ENCODE results near the gene NUDT17.

The NUDT17 gene

DNA sequence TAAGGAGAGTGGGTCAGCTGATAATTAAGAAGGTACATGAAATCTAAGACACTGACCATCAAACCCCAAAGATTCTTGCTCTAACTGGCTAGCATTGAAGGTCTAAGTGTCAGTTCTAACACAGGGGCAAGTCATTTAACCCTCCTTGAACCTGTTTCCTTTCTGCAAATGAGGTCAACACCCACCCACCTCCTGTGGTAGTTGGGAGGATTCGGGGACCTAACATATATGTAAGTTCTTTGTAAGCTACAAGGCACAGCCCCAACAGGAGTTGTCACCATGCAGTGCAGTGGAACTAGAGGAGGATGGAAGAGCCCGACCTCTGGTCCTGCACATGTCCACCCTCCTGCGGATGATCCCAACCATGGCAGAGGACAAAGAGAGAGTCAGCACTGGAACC lies 2.4 kb downstream of the NUDT17 start:
- DNase-seq (ENCODE audit: low read depth in 1 of 2, low spot score in 1 of 2), result no peak

DNA sequence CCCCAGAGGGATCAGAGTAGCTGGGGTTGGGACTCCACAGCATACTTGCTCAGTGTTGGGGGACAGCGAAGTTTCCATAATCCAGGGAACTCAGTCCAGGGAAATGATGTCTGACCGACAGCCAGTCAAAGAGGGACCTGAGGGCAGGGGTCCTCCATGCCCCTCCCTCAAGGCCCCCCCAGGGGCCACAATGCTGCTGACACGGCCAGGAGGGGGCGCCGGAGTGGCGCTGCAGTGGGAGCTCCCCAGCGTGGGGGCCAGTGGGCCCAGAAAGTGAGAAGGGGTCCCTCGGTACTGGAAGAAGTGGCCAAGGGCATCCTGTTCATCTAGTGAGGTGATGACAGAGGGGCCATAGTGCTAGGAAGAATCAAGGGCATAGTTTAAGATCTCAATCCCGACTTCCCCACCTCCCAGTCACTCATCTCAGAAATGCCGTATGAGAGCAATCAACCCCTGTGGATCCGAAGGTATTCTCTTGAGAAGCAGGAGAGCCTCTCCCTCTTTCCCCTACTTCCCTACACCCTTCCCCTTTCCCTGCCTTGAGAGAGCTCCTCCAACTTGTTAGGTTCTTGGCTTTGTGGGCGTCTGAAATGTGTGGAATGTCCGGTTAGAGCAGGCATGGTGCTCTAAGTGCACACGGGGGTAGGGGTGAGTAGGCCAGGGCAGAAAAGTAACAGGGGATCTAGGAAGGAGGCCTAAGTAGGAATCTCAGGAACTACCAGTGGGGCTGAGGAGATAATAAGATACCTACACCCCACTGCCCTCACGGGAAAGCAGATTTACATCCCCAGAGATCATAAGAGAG lies 4.1 kb downstream of the NUDT17 start:
- DNase-seq (ENCODE audit: low read depth in 1 of 2, low spot score in 1 of 2), result no peak

DNA sequence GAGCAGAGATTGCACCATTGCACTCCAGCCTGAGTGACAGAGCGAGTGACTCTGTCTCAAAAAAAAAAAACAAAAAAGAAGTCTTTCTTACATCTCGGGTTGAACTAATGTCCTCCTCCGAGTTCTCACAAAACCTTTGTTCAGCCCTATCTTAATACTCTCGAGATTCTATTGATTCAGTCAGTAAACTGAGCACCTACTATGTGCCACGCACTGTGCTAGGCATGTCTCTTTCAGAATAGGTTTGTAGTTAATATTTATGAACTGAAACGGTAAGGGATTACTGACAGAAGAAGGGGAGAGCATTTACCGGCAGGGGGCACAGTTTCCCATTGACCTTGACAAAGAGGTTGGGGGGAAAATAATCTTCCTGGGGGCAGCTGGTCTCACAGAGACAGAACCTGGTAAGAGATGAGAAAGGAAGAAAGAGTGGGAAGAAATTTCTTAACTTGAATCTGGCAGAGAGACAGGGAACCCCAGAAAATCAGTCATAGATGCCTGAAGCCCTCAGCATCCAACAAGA lies 10.1 kb downstream of the NUDT17 start:
- no peak for DNase-seq (ENCODE audit: low read depth in 1 of 2, low spot score in 1 of 2)

DNA sequence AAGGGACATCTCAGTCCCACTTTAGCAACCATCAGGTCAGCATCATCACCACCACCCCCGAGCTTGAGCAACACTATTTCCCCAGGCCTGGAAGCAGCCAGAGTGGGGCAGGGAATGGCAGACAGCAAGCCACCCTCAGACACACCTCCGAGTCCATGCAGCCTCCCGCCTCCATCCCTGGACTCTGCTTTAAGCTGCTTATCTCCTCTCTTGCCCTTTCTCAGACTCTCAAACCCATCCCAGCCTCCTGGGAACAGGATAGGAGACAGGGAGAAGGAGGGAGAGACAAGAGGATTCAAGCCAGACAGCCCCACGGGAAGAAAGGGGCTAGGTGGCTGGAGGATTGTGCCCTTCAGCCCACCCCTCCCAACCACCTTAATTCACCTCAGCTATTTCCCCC lies 11.7 kb downstream of the NUDT17 start:
- no peak for DNase-seq (ENCODE audit: low read depth in 1 of 2, low spot score in 1 of 2)

DNA sequence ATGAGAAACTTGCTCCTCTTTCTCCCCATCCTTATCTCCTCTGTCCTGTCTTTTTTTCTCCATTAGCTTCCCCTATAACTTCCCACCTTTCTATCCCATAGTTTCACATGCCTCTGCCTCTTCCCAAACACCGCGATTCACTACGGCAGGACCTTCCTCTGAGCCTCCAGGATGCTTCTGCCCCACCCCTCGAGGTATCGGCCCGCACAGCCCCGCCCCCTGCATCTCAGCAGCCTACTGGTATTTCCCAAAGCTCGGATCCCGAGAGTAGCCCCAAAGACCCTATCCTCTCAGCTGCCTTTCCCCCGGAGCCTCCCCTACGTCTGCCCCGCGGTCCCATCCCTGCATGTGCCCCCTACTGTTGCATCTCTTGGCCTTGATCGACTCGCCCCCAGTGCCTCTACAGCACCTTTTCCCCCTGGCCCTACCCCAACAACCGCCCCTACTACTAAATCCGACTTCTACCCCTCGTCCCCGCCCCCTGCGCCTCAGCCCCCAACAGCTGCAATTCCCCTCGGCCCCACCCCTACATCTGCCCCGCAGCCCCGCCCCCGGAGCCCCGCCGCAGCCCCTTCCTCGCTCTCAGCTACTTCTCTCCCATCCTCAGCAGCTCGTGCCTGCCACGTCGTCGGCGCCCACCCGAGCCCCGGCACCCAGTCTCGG lies 12.9 kb downstream of the NUDT17 start:
- DNase-seq (ENCODE audit: low read depth in 1 of 2, low spot score in 1 of 2), result peak in 1 of 2 donors; percentile 56

DNA sequence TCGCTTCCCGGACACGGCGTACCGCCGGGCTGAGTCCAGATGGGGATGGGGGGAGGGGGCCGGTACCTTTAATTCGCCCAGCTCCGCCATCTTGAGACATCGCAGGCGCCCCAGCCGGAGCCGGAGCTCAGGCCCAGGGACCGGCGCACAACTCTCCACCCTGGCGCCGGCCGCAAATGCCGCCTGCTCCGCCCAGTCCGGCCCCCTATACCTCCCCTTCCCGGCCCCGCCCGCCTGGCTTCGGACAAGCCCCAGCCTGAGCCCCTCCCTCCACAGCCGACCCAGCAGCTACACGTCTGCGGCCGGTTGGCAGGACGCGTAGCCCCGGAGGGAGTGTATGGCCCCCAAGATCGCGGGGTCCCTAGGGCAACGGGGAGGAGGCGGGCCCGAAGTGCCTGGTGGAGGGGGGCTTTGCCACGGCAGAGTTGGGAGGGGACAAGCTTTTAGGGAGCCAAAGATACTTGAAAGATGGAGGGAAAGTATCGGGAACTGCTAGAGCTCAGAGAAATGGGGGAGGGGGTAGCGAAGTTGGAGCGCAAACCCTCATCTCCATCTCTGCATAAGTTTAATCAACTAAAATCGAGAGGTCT lies 13.6 kb downstream of the NUDT17 start, which contains the start of gene PIAS3:
TSS of gene PIAS3 (minus strand) at position 181 of the 590 bp plus-strand sequence. CDS start at position 90, 91 bp downstream.
- peak; percentile 62 to 77 for DNase-seq (ENCODE audit: low read depth in 1 of 2, low spot score in 1 of 2)

DNA sequence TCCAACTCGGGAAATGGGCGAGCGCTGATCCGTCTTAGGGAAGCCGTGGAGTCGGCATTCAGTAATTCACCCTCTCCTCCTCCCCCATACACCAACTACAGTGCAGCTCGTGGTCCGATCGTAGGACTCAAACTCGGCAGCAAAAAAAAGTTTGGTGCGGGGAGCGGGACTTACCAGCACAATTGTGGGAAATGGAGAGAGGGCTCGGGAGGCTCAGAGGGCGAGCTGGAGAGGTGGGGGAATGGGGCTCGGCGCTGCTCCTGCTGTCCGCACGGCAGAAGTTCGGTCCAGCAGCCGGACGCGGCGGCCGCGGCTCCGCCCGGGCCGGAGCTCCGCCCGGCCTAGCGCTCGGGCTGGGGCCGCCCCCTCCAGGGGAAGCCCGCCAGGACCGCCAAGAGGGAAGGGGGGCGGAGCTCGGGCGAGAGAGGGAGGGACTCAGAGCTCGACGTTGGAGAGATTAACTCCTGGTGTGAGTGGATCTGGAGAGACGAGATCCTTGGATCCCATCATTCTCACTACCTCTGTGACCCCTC lies 14.1 kb downstream of the NUDT17 start:
- DNase-seq (ENCODE audit: low read depth in 1 of 2, low spot score in 1 of 2), result peak; percentile 54 to 67

DNA sequence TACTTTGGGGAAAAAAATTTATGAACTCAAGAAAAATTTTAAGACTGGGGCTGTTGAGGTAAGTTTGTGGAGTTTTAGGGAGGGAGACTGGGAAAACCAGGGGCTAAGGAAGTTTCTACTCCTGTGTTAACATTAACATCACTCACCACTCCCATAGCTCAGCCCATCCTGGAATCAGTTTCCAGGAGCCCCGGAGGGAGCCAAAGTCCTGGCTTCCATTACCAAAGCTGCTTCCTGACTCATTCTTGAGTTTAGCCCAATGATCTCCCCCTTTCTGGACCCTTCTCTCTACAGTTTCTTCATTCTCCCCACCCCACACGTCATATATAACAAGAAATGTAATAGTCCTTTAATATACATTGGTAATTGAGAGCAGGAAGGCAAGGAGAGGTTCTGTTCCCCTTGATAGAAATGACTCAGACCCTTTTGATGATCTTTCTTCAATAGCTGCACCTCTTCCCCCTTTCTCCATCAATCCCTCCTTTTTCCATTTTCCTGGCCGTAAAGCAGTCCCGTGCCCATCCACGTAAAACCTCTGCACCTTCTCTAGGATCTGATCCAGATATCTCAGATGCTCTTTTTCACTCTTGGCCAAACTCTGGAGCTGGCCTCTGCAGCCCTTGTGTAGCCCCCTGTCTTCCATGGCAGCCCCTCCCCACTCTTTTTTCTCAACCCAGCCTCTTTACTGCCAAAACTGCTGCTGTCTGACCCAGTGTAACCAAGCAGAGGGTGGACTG lies 18.0 kb downstream of the NUDT17 start:
- no peak for DNase-seq (ENCODE audit: low read depth in 1 of 2, low spot score in 1 of 2)

DNA sequence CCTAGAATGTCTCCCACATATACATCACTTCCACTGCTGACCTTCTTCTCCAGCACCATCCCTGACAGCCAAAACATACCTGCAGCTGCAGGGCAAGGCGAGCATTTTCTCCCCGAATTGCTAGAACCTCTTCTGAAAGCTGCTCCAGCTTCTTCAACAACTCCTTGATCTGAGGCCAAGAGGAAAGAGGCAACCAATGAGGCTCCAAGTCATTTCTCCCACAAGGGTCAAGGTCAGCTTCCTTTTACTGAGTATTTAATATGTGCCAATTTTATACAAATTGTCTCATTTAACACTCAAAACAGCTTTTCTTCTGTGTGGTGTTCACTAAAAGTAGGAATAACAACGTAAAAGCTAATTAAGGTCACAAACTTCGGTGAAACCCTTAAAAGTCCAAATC lies 22.8 kb downstream of the NUDT17 start:
- DNase-seq (ENCODE audit: low read depth in 1 of 2, low spot score in 1 of 2), result no peak

DNA sequence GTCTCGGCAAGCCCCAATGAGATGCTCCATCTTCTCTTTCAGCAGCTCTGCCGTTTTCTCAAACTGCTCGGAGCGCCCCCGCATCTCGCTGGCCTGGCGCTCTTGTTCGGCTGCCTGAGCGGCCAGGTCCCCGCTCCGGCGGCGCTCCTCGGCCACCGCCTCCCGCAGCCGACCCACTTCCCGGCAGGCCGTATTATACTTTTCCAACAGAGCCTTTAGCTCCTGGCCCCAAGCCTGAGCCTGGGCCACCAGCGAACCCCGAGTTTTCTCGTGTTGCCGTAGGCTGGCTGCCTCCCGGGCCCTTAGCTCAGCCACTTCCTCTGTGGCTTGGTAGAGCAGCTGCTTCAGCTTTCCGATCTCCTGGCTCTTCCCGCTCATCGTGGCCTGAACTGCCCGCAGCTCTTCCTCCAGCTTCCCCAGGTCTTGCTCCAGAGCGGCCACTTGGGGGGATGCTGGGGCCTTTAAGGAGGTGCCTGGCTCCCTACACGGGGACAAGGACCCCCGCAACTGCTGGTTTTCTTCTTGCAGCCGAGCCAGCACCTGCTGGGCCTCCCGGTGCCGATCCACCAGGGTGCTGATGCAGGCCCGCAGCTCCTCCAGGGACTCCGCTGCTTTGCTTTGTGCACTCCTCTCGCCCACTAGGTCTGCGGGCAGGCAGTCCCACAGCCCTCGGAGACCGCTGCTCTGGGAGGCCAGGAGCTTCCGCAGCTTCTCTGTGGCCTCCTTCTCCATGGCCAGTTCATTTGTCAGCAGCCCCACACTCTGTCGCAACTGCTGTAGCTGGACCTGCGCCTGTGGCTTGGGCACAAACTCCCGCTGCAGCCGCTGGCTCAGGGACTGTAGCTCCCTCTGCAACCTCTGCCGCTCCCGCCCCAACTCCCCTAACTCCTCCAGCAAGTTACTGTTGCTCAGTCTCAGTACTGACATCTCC lies 26.8 kb downstream of the NUDT17 start:
- peak in 1 of 2 donors; percentile 22 for DNase-seq (ENCODE audit: low read depth in 1 of 2, low spot score in 1 of 2)

DNA sequence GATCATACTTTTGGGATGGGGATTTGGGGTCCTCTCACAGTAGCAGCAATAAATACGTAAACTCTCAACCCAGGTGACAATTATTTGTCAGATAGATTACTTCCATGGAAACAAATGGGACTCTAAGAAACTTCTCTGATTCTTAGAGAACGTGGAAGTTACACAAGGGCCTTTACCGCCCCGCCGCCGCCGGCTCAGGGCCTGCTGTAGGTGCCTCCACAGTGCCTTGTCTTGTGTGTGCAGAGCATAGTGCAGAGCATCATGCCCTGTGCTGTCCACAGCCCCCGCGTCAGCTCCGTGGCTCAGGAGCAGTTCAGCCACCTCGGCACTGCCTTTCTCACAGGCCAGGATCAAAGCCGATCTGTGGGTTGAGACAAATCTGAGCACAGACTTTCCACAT lies 29.2 kb downstream of the NUDT17 start:
- no peak for DNase-seq (ENCODE audit: low read depth in 1 of 2, low spot score in 1 of 2)

DNA sequence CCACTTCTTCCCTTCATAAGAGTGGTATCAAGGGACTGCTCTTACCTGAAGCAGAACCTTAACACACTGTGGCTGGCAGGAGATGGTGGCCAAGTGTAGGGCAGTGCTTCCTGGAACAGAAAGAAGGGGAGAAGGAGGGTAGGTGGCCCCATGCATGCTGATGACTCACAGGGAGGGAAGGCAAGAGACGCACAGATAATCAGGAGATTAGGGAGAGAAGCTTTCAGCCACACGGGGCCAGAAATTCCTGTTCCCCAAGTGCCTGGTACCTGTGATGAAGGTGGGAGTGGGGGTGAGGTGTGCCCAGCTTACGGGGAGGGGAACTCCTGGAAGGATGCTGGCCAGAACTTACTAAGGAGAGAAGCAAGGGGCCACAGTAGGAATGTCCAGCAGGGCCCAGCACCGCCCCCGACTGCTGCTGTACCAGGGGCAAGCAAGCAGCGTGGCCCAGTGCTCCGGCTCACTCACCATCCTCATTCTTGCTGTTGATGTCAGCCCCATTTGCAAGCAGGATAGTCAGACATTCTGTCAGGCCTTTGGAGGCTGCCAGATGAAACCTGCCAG lies 32.6 kb downstream of the NUDT17 start:
- DNase-seq (ENCODE audit: low read depth in 1 of 2, low spot score in 1 of 2), result no peak

DNA sequence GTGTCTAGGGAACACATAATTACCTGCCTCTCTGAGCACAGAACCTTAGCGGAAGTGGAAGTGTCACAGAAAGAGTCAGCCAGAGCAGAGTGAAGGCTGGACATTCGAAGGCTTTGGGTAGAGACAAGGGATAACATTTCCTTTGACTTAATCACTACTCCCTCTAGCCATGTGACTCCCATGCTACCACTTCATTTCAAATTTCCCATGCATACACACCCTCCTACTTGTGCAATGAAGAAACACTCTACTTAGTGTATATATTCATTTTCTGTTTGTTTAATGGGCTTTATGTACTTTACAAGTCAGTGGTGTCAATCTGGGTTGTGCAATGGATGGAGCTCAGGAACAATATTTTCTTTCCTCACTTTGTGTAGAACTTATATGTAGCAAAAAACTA lies 33.3 kb downstream of the NUDT17 start:
- no peak for DNase-seq (ENCODE audit: low read depth in 1 of 2, low spot score in 1 of 2)

DNA sequence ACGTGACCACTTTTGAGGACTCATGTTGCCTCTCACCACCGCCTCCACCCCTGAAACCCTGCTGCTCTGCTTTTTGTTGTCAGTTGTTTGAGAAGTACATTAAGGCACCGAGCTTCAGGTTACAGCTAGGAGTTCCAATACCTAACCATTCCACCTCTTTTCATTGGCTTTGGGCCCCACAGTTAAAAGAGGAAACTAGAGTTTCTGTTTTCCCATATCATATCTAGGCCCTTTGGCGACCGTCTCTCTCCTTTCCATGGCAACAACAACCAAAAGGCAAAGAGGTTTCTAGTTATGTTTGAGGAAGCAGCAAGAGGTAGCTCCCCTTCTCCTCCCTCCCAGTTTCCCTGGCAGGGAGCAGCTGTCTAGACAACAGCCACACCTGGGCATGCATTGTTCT lies 34.3 kb downstream of the NUDT17 start:
- DNase-seq (ENCODE audit: low read depth in 1 of 2, low spot score in 1 of 2), result no peak

DNA sequence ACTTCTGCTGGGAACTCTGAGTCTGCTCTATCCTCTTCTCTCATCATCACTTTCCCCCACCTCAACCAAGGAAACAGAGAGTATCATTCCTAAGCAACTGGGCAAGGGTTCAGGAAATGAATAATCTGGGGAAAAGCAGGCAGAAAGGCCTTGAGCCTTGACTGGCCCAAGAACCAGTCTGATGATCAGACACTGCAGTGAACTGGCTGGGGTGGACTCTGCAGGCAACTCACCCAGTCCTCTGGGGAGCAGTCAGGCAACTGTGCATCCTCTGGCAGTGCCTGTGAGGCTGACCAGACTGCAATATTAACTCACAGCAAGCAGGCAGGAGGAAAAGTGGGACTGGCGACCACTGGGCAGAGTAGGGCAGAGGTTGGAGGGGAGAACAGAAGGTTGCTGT lies 39.2 kb downstream of the NUDT17 start:
- DNase-seq (ENCODE audit: low read depth in 1 of 2, low spot score in 1 of 2), result no peak

DNA sequence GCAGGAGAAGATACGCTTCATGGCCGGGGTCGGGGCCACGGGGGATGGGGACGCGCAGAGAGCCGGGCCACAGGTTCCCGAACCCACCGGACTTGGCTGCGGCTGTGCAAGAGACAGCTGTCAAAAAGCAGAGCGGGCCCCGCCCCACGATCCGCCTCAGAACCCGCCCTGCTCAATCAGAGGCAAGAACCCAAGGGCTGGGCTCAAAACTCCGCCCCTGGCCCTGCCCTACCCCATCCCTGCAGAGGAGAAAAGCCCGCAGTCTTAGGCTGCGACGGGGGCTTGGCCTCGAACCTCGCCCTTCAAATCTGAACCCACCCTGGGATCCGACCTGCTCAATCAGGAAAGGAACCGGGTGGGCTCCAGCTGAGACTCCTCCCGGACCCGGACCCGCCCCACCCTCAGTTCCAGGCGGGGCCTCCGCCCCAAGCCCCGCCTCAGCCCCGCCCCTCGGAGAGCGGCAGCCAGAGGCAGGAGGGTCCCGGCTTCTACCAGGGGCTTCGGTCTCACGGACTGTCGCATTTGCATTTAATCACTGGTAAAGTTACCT lies 40.4 kb downstream of the NUDT17 start, which contains the start of gene ANKRD35:
TSS of gene ANKRD35 (minus strand) at position 129 of the 550 bp plus-strand sequence. CDS start at position 21, 108 bp downstream.
- DNase-seq (ENCODE audit: low read depth in 1 of 2, low spot score in 1 of 2), result peak; percentile 63 to 82

DNA sequence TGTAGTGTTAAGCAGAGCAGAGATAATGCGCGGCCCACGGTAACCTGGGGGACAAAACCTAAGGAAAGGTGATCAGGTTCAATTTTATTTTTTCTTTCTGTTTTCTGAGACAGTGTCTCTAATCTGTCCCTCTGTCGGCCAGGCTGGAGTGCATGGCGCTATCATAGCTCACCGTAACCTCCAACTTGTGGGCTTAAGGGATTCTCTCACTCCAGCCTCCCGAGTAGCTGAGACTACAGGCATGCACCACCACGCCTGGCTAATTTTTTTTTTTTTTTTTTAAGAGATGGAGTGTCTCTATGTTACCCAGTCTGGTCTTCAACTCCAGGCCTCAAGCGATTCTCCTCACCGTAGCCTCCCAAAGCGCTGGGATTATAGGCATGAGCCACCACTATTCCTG lies 41.0 kb downstream of the NUDT17 start:
- no peak for DNase-seq (ENCODE audit: low read depth in 1 of 2, low spot score in 1 of 2)

DNA sequence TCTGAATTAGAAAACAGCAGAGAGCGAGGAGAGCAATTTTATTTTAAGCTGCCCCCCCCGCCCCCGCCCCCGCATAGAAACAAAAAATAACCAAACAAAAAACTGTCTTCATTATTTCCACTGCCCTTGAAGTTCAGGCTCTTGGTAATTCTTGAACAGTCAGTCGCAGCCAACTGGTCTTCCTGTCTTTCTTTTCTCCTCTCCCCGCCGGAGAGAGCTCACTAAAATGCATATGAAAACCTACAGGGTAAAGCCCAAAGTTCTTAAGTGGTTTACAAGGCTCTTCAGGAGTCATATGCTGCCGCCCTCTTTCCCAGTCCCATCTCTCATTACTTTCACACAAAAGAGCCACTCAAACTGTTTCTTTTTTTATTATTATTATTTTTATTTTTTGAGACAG lies 41.4 kb downstream of the NUDT17 start:
- no peak for DNase-seq (ENCODE audit: low read depth in 1 of 2, low spot score in 1 of 2)

DNA sequence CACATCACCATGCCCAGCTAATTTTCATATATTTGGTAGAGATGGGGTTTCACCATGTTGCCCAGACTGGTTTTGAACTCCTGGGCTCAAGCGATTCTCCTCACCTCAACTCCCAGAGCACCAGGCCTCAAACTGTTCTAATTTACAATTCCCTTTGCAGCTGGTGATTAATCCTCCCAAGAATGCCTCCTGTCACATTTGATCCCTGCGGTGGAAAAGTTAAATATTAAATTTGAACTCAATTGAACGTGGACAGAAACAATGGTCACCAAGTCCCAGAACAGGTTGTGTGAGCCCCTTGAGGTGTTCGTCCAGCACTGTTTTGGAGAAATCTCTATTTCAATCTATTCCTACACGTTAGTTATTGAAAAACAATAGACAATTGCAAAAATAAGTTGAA lies 42.2 kb downstream of the NUDT17 start:
- no peak for DNase-seq (ENCODE audit: low read depth in 1 of 2, low spot score in 1 of 2)
